Measurements from ENCODE around the gene FAM20C.

Gene FAM20C

DNA sequence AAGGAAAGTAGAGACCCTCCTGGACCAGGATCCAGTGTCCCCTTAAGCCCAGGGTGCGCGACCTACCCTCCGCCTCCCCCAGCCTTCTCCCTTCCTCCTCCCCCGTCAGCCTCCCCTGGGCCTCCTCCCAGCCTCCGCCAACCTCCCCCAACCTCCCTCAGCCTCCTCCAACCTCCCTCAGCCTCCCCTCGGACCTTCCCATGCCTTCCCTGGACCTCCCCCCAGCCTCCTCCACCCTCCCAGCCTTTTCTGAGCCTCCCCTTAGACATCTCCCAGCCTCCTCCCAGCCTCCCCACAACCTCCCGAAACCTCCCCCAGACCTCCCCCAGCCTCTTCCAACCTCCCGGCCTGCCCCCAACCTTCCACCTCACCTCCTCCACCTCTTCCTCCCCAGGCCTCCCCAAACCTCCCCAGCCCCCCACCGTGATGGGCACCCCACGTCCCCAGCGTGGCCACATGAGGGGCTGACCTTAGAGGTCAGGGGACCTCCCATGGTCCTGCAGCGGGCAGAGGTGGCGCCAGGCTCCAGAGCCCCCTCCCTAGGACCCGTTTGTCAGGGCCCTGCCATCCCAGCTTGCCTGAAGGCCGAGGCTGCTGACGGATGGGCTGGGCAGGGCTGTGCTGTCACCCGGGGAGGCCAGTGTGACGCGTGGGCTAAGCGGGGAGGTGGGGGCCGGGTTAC lies 18.8 kb downstream of the FAM20C start:
- DNase-seq = no peak

DNA sequence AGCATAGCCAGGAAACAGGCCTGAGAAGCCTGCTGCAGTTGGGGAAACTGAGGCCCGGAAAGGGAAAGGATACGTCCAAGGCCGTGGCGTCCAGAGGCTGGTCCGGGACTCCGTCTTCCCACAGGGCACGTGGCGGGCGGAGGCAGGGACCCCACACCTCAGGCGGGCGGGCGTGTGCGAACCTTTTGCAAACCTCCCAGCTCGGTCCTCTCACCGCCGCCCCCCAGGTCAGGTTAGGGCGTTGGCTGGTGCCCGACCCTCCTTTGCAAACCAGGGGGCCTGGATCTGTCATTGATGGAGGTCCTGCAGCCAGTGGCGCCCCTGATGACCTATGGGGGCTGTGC lies 19.3 kb downstream of the FAM20C start:
- no peak for DNase-seq

DNA sequence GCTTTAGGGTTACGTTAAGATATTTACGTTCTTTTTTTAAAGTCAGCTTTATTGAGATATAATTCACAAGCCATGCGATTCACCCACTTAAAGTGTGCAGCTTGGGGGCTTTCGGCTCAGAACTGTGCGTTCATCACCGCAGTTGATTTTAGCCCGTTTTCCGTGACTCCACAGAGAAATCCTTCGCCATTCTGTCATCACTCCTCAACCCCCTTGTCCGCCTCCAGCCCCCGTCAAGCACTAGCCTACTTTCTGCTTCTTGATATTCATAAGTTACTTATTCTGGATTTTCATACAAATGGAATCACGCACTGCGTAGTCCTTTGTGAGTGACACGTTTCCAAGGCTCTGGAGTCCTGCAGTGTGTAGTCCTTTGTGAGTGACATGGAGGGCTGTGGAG lies 20.4 kb downstream of the FAM20C start:
- no peak for DNase-seq

DNA sequence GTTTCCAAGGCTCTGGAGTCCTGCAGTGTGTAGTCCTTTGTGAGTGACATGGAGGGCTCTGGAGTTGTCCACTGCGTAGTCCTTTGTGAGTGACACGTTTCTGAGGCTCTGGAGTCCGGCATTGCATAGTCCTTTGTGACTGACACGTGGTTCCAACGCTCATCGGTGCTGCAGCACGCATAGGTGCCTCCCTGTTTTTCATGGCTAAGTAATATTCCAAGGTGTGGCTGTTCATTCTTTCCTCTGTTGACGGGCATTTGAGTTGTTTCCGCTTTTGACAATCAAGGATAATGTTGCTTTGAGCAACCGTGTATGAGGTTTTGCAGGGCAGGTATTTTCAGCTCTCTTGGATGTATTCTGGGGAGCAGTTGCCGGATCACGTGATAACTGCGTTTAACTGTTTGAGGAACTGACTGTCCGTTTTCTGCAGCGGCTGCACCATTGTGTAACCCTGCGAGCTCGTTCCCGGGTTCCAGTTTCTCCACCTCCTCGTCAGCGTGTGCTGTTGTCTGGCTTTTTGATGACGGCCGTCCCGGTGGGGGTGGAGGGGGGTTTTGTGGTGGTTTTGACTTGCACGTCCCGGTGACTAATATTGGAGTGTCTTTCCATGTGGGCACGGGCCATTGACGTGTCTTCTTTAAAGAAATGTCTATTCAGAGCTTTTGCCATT lies 21.1 kb downstream of the FAM20C start:
- no peak for DNase-seq

DNA sequence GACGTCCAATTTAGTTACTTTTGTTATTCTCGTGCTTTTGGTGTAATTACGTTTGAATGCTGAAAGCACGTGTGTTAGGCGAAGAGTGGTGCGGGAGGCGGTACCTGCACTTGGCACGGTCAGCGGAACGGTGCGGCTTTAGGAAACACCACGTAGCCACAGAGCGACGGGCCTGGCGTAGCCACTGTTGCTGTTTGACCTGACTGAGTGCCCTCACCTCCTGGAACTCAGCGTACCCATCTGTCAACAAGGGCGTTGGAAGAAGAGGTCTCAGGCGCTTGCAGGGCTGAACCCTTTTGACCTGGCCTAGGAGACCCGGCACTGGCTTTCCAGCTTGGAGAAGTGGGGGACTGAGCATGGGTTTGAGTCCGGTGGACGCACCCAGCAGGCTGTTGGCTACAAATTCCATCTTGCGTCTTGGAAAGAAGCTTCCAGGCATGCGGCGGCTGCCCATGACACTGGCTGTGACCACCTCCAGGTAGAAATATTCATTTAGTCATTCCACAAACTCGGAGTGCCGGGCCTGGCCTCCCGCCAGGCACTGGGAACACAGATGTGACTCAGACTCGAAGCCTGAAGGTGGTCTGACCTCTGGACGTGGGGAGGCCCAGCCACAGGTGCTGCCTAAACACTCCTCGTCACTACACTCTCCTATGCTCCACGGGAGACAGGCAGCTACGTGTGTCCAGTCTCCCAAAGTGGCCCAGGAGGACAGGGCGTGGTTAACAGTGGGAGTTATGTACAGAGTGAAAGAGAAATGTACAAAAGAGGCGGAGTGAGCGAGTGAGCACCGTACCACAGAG lies 22.2 kb downstream of the FAM20C start:
- DNase-seq = no peak

DNA sequence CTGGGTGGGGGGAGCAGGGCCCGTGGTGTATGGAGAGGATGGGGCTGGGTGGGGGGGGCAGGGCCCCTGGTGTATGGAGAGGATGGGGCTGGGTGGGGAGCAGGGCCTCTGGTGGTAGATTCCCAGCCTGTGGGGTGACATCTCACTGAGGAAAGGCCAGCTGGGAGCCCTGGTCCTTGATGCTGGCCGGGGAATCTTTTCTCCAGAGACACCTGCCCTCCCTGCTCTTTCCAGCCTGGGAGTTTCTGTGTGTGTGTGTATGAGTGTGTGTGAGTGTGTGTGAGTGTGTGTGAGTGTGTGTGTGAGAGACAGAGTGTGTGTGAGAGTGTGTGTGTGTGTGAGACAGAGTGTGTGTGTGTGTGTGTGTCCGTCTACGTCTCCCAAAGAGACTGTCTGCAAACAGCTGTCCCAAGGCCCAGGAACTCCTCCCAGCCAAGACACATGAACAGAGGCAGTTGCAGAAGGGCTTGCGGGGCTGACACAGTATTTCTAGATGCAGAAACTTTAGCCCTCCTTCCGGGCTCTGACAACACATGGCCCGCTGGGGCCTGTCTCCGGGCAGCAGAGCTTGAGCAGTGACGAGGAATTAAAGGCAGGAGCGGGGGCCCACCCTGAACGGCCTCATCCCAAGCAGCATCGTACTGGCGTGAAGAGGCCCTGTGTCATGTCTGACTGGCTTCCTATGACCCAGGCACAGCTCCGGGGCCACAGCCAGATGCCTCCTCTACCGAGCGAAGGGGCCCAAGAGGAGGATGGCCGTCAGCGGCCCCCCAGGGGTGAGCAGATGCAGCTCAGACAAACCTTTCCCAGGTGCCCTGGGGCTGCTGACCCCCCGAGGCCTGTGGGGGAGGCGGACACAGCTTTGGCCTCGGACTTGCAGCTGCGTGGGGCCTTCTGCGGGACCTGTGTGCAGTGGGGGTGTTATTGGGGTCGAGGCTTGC lies 24.3 kb downstream of the FAM20C start:
- DNase-seq = no peak

DNA sequence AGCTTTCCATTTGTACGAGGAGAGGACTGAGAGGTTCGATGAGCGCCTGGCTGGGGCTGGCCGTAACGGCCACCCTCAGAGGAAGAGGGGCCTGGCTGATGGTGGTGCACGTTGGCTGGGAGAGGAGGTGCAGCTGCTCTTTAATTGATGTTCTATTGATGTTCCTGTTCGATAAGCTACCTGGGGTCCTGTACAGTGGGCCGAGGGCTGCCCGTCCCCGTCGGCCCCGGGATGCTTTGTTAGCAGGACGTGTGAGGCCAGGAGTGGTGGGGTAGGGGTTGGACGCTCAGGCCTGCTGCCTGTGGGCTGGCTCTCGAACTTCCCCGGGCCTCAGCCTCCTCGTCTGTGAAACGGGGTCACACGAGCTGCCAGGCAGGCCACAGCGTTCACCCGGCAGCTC lies 25.4 kb downstream of the FAM20C start:
- no peak for DNase-seq

DNA sequence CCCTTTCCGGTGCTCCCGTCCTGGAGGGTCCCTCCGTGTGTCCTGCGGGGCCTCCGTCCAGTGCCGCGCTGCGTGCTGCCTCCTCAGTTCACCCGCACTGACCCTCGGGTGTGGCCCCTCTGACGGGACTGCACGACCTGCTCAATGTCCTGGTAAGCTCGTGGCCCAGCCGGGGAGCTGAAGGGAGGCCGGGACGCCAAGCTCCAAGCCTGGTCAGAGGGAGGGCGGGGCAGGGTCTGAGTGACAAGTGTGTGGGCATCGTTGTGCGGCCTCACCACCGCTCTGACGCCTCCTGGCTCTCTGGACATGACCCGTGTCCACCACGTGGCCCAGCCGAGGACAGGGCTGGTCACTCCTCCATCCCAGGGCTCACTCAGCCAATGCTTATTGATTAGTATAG lies 25.9 kb downstream of the FAM20C start:
- no peak for DNase-seq

DNA sequence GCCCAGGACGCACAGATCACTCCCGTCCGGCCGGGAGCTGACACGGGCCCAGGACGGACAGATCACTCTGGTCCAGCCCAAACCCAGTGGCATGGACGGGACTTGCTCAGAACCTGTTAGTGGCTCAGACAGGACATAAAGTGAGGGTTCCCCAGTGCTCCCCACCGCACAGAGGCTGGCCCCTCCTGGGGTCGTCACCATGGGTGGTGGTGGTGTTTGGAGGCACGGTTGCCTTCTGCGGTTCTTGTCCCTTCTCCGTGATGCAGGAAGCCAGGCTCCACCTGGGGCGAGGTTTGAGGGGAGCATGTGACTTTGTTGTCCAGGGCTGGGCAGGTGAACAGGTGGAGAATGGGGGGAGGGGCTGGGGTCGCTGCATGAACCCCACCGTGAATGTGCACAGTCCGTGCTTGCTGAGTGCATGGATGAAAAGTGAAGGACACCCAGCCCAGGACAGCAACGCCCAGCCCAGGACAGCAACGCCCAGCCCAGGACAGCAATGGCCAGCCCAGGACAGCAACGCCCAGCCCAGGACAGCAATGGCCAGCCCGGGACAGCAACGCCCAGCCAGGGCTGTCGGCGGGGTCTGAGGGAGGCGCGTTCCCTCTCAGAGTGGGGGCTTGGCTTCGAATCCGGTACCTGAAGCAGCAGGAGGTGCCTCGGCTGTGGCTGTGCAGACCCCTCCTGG lies 26.7 kb downstream of the FAM20C start:
- DNase-seq = no peak

DNA sequence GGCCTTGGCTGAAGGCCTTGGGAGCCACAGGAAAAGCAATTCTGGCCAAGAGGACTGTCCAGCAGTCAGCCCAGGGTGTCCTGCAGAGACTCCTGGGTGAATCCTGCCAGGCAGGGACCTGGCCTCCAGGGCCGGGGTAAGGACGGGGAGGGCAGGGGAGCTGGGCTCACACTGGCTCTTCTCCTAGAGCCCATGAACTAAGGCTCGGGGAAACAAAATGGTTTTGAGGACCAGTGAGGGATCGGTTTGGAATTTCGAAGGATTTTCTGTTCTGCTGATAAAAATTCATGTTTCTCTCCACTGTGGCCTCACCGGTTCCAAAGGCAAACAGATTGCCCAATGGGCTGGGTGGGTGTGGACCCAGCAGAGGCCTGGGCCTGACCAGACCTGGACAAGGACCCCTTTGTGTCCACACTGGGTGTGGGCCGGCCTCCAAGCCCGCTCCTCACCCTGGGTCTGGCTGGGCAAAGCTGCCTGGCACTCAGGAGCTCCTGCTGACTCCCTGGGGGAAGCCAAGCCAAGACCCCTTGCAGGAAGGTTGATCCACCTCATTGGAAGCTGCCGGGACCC lies 27.3 kb downstream of the FAM20C start:
- DNase-seq = no peak

DNA sequence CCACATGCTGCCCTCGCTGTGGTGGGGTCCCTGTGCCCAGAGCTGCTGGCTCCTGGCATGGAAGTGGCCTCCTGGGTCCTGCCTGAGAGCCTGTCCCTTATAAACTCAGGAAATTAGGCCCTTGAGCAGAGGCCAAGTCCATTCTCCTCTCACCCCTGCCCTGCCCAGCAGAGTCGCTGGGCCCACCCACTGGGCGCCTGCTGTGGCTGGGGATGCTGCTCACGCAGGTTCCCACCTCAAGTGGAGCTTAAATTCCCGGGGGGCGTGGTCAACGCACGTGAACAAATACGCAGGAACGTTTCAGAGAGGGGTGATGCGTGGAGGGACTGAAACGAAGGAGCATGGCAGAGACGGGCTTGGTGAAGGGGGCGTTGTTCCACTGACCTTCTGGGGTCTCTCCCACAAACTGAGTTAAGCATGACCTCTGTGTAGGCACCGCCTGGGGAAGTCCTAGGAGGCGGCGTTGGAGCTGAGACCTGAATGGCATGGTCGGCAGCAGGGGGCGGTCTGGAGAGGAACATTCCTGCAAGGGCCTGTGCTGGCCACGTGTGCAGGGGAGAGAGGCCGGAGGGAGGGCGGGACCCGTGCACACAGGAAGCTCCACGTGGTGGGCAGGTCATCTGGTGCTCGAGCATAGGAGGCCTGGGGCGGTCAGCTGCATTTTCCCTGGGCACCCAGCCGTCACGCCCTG lies 27.9 kb downstream of the FAM20C start:
- DNase-seq = no peak

DNA sequence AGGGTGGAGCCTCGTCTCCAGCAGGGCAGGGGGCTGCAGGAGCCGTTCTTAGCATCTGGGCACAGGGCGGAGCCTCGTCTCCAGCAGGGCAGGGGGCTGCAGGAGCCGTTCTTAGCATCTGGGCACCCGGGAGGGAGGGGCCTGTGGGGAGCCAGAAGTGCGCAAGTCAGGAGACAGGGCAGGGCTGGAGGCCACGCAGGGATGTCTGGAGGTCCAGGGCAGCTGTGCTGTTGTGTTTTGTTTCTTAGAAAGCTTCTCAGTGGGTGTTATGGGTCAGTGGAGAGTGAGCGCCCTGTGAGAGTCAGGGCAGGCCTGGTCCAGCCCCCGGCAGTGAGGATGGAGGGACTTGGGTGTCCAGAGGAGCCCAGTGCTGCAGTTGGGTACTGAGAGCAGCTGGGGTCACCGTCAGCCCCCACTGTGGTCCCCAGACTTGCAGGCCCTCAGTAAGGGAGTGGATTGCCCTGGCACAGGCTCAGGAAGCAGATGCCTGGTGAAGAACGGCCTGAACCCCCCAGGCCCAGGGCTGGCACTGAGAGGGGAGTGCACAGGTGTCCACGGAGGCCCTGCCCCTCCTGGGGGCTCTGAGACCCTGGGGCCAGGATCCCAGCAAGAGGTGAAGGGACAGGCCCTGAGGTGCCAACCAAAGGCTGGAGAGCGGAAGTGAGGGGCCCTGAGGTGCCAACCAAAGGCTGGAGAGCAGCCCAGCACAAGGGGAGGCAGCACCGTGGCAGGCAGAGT lies 29.8 kb downstream of the FAM20C start:
- DNase-seq = no peak

DNA sequence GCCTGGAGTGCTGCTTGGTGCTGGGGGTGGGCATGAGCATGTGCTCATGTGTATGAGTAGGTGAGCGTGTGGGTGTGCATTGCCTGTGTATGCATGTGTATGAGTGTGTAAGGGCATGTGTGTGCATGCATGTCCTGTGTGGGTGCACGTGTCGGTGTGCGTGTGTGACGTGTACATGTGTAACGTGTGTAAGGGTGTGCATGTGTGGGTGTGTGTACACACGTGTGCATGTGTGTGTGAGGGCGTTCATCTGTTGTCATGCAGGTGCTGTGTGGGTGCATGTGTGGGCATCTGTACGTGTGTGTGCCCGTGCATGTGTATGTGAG lies 30.3 kb downstream of the FAM20C start:
- no peak for DNase-seq

DNA sequence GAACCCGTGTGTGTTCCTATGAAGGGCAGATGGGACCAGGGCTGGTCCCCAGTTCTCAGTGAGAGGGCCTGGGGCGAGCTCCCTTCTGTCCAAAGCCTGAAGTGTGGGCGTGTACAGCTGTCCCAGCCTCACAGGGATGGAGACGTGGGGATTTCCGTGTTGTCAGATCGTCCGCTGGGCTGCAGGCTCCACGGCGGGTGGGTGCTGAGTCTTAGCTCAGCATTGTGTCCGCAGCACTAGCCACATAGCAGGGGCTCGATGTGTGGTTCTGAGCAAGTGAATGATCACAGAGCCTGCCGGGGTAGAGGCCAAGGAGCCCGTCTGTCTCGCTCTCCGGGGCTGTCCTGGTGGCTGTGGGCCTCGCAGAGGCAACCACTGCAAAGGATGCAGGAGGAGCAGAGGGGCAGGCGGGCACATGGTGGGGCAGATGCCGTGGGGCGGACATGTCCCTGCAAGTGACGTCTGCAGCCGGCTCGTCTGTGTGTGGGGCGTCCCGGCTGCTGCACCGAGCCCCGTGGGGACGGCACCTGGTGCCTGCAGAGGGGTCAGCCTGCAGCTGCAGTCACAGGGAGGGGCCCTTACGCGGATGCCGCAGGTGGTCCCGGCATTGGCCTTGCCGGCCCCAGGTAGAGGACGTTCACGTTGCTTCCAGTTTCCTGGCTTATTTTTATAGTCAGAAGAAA lies 30.9 kb downstream of the FAM20C start:
- DNase-seq = no peak

DNA sequence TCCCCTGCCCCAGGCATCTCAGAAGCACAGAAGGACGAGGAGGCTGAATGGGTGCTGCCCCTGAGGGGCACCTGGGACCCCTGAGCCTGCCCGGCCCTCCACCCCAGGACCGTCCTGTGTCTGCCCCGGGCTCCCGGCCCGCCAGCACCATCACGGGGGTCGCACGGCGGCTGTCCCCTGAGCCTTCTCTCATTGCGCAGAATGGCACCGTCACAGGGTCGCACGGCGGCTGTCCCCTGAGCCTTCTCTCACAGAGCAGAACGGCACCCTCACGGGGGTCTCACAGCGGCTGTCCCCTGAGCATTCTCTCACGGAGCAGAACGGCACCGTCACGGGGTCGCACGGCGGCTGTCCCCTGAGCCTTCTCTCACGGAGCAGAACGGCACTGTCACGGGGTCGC lies 31.5 kb downstream of the FAM20C start:
- DNase-seq = no peak

DNA sequence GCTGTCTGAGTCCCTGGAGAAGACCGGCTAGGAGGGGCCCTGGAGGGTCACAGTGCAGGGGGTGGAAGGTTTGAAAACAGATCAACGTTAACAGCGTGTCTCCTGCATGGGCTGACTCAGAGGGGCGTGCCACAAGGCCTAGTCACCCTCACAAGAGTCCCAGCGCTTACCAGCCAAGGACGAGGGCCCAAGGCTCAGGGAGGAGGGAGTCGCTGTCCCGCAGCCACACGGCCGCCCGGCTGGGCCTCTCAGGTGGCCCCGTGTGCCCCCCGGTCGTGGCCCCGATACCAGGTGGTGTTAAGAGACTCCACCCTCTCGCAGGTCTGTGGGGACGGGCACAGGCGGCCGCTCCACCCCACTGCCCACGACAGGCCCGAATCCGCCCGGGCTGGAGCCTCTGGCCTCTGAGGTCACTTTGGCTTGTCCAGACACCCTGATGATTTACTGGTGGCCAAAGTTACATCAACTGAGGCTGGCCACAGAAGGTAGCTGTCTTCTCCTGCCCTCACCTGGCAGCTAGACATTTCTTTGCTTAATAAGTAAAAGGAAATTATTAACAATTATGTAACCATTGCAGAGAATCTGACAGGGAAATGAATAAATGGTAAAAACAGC lies 34.0 kb downstream of the FAM20C start:
- no peak for DNase-seq

DNA sequence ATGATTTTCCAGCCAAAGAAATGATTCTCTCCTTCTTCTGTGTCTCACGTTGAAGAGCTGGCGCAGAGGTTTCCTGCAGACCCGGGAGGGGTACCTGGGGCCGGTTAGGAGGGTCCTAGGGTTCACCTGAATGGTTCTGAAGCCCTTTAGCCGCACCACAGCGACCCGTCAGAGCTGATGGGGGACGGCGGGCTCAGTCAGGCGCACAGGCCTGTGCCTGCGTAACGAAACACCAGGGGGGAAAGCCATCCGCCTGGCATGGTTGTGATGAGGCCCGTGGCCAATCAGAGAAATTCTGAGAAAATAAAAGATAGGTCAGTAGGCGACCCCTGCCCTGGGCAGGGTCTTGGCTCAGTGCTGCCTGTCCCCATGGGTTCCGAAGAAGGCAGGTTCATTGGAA lies 35.6 kb downstream of the FAM20C start:
- no peak for DNase-seq

DNA sequence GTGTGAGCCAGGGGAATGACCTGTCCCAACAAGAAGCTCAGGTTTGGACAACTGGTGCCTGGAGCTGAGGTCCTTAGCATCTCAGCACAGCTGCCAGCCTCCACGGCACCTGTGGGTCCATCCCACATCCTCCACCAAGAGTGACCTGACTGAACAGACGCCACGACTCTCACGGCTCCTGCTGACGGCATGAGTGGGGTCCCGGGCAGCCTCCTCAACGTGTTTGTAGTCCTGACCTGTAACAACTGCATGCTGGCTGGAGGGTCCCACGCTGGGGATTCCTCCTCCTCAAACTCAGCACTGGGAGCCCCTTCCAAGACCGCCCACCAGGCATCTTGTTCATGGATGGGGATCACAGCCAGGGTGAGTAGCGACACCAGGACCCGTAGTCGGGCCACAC lies 36.2 kb downstream of the FAM20C start:
- DNase-seq = no peak

DNA sequence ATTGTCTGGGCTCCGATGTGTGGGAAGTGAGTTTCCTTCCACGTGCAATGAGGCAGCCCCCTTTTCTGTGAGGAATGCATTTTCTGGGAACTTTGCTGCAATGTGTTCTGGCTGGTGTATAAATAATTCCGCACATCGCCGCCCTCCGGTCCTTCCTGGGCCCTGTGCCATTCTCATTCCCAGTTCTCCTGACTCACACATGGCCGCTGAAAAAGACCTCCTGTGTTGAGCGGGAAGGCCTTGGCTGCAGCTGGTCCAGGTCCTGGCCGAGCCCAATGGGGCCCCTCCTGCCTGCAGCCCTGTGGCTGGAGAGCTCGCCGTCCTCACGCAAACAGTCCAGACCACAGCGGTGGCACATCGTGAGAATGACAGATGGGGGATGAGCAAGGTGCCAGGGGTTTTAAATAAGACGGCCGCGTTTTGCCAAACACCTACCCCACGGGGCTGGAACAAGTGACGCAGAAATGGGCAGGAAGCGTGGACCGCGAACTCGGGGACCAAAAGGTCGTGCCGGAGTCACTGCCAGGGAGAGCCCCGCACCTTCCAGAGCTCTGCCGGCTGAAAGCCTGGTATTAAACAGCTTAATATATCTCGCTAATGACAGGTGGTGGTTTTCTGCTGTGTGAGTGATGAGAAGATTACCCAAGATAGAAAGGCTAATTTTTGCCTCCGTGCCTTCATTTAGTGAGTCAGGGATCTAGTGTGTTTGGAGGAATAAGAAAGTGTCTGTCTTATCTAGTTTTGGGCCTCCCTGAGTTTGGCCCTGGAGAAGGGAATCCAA lies 37.0 kb downstream of the FAM20C start:
- DNase-seq = no peak
